DMS 273 (cell line): ENCODE results near the gene OR10A5.
"Not testable (repeated sequence)": the region's sequence is repeated elsewhere in the genome, so short reads cannot be mapped to it uniquely, and the experiment has no call there.

ENCODE experiments used
- DNase-seq: peaks from one replicate; lab custom pipeline; 2025; ENCODE audit not compliant: unreplicated experiment; lab: John Stamatoyannopoulos, UW

The OR10A5 gene

DNA sequence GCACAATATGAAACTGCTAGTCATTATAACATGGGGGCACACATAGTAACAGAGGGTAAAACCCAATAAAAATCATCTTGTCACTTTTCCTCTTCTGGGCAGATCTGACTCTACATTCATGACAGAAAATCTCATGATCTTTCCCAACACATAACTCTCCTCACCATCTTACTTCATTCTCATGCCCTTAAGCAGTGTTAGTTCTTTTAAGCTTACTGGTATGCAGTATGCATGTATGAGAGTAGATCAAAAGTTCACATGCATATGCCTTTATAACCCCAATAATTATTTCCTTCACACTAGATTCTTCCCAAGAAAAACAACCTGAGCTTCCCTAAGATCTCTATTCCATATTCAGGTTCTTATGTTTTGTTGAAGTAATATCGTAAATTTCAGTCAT lies 25.8 kb downstream of the OR10A5 start:
- DNase-seq: no peak

GRCh38 chr11:6875761-6876160 lies 30.3 kb downstream of the OR10A5 start:
- no peak for DNase-seq

DNA sequence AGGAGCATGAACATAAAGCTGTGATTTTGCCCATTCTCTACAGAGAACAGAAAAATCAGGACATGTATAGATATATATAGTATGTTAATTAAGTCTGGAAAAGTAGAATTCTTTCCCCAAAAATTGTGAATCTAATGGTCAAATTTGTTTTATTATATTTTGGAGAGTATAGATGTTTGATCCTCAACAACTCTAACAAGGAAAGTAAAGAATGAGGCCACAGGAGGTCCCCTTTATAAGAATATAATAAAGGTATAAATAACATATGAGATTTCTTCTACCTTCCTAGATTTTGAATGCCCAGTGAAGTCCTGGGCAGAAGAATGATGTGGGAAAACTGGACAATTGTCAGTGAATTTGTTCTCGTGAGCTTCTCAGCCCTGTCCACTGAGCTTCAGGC lies 30.8 kb downstream of the OR10A5 start, which contains the start of gene OR10A4:
OR10A4 (plus strand) TSS at position 301 of the 400 bp plus-strand sequence; CDS start at position 324, 23 bp downstream.
- no peak for DNase-seq

- no peak for DNase-seq
These were observed 31.4 kb downstream of the OR10A5 start for GRCh38 chr11:6876914-6877313.

DNA sequence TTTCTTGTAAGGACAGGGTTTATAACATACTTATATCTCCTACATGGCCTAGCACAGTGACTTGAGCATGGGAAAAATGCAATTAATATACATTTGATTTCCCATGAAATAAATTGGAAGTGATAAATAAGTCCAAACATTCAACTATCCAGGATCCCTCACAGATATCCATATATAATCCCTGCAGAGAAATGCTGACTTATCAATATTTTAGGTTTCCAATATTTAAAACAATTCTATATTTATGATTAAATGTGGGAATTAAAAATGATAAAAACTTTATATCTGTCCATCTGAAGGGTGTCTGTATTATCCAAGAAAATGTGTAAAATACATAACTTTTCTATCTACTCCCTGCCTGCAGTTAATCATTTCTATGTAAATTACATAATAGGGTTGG lies 37.3 kb downstream of the OR10A5 start:
- DNase-seq: no peak

DNA sequence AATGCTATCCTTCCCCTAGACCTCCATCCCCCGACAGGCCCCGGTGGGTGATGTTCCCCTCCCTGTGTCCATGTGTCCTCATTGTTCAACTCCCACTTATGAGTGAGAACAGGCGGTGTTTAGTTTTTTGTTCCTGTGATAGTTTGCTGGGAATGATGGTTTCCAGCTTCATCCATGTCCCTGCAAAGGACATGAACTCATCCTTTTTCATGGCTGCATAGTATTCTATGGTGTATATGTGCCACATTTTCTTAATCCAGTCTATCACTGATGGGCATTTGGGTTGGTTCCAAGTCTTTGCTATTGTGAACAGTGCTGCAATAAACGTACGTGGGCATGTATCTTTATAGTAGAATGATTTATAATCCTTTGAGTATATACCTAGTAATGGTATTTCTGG lies 42.2 kb downstream of the OR10A5 start:
- not testable (repeated sequence) for DNase-seq

DNA sequence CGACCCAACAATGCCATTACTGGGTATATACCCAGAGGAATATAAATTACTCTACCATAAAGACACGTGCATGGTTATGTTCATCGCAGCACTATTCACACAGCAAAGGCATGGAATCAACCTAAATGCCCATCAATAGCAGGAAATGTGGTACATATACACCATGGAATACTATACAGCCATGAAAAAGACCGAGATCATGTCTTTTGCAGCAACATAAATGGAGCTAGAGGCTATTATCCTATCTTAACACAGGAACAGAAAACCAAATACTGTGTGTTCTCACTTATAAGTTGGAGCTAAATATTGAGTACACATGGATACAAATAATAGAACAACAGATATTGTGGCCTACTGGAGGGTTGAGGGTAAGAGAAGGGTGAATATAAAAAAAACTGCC lies 43.3 kb downstream of the OR10A5 start:
- no peak for DNase-seq

DNA sequence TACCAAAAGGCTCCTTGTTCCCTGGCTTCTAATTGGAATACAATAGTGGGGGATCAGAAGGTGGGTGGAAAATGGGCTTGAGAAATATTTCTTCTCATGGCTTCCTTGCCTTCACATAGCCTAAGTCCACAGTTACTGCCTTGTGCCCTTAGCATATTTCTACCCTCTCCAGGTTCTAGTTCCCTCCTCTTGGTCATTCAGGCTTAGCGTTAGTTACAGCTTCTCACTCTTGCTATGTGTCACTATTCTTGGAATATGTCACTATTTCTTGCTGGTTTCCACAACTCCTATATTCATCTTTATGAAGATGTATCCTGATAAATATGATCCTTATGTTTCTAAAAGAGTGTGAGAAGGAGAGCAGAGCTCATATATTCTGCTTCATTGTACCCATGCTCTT lies 44.4 kb downstream of the OR10A5 start:
- DNase-seq: no peak

DNA sequence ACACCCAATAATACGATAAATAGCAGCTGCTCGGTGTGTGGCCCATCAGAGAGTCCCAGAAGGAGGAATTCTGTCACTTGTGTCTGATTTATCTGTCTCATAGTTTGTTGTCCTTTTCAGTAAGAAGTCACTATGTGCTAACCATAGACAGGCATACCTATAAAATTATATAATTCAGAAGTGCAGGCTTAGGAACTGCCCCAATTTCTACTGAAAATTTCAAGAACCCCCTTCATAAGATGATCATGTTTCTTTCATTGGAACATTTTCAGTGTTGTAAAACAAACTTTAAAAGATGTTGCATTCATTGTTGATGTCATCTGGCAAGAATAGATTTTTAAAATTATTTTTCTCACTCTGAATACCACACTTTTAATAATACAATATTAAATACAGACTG lies 46.9 kb downstream of the OR10A5 start, which contains the start of gene OR2D2:
OR2D2 (minus strand) TSS at position 101 of the 400 bp plus-strand sequence; CDS start at position 101, 0 bp downstream.
- DNase-seq: no peak

- DNase-seq: no peak
These were observed 48.6 kb downstream of the OR10A5 start for GRCh38 chr11:6894097-6894496.

DNA sequence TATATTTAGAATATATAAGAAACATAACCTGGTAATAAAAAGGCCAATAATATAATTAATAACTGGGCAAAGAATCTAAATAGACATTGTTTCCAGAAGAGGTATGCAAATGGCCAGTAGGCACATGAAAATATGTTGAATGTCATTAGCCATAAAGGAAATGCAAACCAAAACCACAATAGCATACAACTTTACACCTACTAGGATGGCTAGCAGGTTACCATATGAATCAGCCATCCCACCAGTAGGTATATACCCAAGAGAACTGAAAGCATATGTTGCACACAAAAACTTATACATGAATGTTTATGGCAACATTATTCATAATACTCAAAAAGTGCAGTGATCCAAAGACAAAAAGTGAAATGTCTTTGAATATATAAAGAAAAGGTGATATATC lies 49.5 kb downstream of the OR10A5 start:
- DNase-seq: no peak
